ENCODE measurements around the gene PDZD2.

DNA sequence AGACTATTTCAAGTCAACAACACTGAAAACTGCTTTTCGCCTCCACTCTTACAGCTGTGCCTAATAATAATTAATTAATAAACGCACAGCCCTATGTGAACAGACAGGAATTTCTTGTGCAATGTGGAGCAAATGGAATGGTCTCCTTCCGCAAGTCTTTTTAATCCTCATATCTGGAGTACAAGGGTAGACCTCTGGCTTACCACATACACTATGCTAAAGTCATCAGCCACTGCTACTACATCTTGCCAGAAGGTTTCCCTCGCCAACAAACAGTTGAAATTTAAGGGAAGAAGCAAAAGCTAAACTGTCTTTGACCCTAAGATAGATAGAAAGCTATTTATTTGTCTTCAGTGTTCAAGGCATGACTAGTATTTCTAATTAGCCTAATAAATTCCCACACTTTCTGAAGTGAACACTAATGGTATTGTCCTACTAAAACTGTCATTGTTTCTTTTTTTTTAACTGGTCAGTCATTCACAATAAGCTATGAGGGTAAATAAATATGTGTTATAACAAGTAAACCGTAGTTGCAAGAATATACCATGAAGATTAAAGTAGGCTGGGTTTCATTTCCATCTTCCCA is 471.3 kb downstream of the PDZD2 start:
- TF ChIP-seq, protein P1, sequence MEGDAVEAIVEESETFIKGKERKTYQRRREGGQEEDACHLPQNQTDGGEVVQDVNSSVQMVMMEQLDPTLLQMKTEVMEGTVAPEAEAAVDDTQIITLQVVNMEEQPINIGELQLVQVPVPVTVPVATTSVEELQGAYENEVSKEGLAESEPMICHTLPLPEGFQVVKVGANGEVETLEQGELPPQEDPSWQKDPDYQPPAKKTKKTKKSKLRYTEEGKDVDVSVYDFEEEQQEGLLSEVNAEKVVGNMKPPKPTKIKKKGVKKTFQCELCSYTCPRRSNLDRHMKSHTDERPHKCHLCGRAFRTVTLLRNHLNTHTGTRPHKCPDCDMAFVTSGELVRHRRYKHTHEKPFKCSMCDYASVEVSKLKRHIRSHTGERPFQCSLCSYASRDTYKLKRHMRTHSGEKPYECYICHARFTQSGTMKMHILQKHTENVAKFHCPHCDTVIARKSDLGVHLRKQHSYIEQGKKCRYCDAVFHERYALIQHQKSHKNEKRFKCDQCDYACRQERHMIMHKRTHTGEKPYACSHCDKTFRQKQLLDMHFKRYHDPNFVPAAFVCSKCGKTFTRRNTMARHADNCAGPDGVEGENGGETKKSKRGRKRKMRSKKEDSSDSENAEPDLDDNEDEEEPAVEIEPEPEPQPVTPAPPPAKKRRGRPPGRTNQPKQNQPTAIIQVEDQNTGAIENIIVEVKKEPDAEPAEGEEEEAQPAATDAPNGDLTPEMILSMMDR (conservative IDR thresholded peaks at IDR 0.05; ENCODE audit: low read depth, low read length): no peak
- TF ChIP-seq EZH2 (IDR thresholded peaks at IDR 0.05; ENCODE audit: borderline replicate concordance, low read depth, low read length, poor library complexity, severe bottlenecking): no peak
